HG03196 (cell line): ENCODE results near the gene SLC35G6.
"Not testable (repeated sequence)": the region's sequence is repeated elsewhere in the genome, so short reads cannot be mapped to it uniquely, and the experiment has no call there.

Source experiments
- ATAC-seq: cut with Tn5 transposase; IDR thresholded peaks from one replicate; pipeline ENCODE4 v1.9.1; 2021; ENCODE audit not compliant: unreplicated experiment

The SLC35G6 gene

GRCh38 chr17:7477392-7478275 is 3.6 kb upstream of the SLC35G6 start:
- ATAC-seq: no peak

GRCh38 chr17:7478276-7479212 is 2.7 kb upstream of the SLC35G6 start:
- no peak for ATAC-seq

- ATAC-seq: no peak
Observed at GRCh38 chr17:7479213-7480088, 1.8 kb upstream of the SLC35G6 start, which contains the start of gene ZBTB4. Gene ZBTB4 (minus strand): TSS chr17:7479631. CDS start chr17:7466801, 12,830 bp downstream.

- no peak for ATAC-seq
Observed at GRCh38 chr17:7480089-7480384, 1.2 kb upstream of the SLC35G6 start.

- not testable (repeated sequence) for ATAC-seq
Observed at GRCh38 chr17:7481842-7482741, 846 bp downstream of the SLC35G6 start.

GRCh38 chr17:7482742-7483088 is 1.5 kb downstream of the SLC35G6 start:
- ATAC-seq: not testable (repeated sequence)

GRCh38 chr17:7483255-7484066 is 2.2 kb downstream of the SLC35G6 start:
- ATAC-seq: peak; percentile 25

- peak; percentile 62 for ATAC-seq
Observed at GRCh38 chr17:7484067-7484918, 3.0 kb downstream of the SLC35G6 start, which contains the start of gene POLR2A. Gene POLR2A (plus strand): TSS chr17:7484366.

- no peak for ATAC-seq
Observed at GRCh38 chr17:7484919-7485377, 3.7 kb downstream of the SLC35G6 start.

GRCh38 chr17:7486181-7486580 is 4.9 kb downstream of the SLC35G6 start:
- ATAC-seq: no peak

- ATAC-seq: no peak
Observed at GRCh38 chr17:7490144-7490543, 8.9 kb downstream of the SLC35G6 start.

- no peak for ATAC-seq
Observed at GRCh38 chr17:7491583-7491982, 10.3 kb downstream of the SLC35G6 start.

GRCh38 chr17:7493941-7494340 is 12.7 kb downstream of the SLC35G6 start:
- no peak for ATAC-seq

GRCh38 chr17:7495906-7496434 is 14.7 kb downstream of the SLC35G6 start:
- ATAC-seq: no peak

GRCh38 chr17:7496470-7497183 is 15.4 kb downstream of the SLC35G6 start:
- no peak for ATAC-seq

GRCh38 chr17:7497228-7497627 is 16.0 kb downstream of the SLC35G6 start:
- no peak for ATAC-seq

- no peak for ATAC-seq
Observed at GRCh38 chr17:7497636-7498035, 16.4 kb downstream of the SLC35G6 start.
